RWPE2 (cell line): ENCODE data around the gene GALNT18.

Experiments used
- ATAC-seq: fragments of 200-7000 bp; cut with Tn5 transposase; 3 replicates; pipeline ENCODE4 v1.9.1; 2021; ENCODE audit warnings: low read depth
- DNase-seq: peaks from one replicate; pipeline ENCODE4 v3.0.0-alpha.2; 2020; ENCODE audit warnings: low spot score
- H3K27ac ChIP-seq: fragments of 450-650 bp; 2 replicates; pipeline ENCODE4 v1.5.1; 2017; ENCODE audit warnings: mild to moderate bottlenecking; ENCODE audit not compliant: poor library complexity, severe bottlenecking
- H3K27me3 ChIP-seq: fragments of 250-450 bp; sonication (Bioruptor Pico); 2 replicates; pipeline ENCODE4 v1.5.1; 2021; ENCODE audit warnings: mild to moderate bottlenecking, moderate library complexity; ENCODE audit not compliant: insufficient read depth, poor library complexity, severe bottlenecking
- H3K36me3 ChIP-seq: fragments of 250-450 bp; sonication (Bioruptor Pico); 2 replicates; pipeline ENCODE4 v1.5.1; 2020; ENCODE audit warnings: low read depth, mild to moderate bottlenecking, moderate library complexity
- H3K4me1 ChIP-seq: fragments of 250-450 bp; sonication (Bioruptor Pico); 2 replicates; pipeline ENCODE4 v1.5.1; 2021; ENCODE audit warnings: mild to moderate bottlenecking, moderate library complexity; ENCODE audit not compliant: insufficient read depth, poor library complexity, severe bottlenecking
- H3K4me3 ChIP-seq: fragments of 250-450 bp; sonication (Bioruptor Pico); 2 replicates; pipeline ENCODE4 v1.5.1; 2021; ENCODE audit warnings: mild to moderate bottlenecking, moderate library complexity; ENCODE audit not compliant: severe bottlenecking
- H3K9me3 ChIP-seq: fragments of 250-450 bp; sonication (Bioruptor Pico); 2 replicates; pipeline ENCODE4 v1.5.1; 2021; ENCODE audit warnings: mild to moderate bottlenecking, moderate library complexity; ENCODE audit not compliant: severe bottlenecking
- TF ChIP-seq, protein P1 (sequence below): fragments of 450-650 bp; IDR thresholded peaks from one replicate; pipeline ENCODE4 v1.5.1; 2017; ENCODE audit warnings: mild to moderate bottlenecking, moderate library complexity; ENCODE audit not compliant: poor library complexity, severe bottlenecking

Gene GALNT18

DNA sequence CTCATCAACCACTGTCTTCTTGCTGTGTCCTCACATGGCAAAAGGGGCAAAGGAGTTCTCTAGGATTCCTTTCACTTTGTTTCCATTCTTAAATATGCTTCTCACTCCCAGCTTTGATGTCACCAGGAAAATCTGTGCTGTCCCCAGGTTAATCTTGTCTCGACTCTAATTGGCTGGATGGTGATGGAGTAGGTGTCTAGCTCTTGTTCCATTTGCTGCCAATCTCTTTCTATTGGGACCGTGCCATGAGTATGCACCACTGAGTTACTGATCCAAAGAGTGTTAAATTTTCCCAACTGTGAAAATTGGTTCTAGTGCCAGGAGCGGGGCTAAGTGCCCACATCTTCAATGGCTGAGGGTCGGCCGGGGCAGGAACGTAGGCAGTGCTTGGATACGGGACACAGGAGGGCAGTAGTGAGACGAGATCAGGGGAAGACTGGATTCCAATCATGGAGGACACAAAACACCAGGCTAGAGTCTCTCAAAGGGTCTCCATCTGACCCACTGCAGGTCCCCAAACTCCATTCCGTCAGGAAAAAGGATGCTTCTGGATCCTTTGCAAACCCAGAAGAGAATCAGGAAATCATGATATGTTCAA, 221.1 kb downstream of the GALNT18 start:
- Histone ChIP-seq H3K9me3 (no peaks in the 10 kb centered on the region), H3K4me1 (no peaks in the 10 kb centered on the region), H3K27me3 (no peaks in the 10 kb centered on the region), H3K4me3 (no peak overlapping the region), H3K27ac (no peak overlapping the region), H3K36me3 (no peaks in the 10 kb centered on the region)
- ATAC-seq (no peak), DNase-seq (no peak)
- TF ChIP-seq, protein P1, sequence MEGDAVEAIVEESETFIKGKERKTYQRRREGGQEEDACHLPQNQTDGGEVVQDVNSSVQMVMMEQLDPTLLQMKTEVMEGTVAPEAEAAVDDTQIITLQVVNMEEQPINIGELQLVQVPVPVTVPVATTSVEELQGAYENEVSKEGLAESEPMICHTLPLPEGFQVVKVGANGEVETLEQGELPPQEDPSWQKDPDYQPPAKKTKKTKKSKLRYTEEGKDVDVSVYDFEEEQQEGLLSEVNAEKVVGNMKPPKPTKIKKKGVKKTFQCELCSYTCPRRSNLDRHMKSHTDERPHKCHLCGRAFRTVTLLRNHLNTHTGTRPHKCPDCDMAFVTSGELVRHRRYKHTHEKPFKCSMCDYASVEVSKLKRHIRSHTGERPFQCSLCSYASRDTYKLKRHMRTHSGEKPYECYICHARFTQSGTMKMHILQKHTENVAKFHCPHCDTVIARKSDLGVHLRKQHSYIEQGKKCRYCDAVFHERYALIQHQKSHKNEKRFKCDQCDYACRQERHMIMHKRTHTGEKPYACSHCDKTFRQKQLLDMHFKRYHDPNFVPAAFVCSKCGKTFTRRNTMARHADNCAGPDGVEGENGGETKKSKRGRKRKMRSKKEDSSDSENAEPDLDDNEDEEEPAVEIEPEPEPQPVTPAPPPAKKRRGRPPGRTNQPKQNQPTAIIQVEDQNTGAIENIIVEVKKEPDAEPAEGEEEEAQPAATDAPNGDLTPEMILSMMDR: no peak

DNA sequence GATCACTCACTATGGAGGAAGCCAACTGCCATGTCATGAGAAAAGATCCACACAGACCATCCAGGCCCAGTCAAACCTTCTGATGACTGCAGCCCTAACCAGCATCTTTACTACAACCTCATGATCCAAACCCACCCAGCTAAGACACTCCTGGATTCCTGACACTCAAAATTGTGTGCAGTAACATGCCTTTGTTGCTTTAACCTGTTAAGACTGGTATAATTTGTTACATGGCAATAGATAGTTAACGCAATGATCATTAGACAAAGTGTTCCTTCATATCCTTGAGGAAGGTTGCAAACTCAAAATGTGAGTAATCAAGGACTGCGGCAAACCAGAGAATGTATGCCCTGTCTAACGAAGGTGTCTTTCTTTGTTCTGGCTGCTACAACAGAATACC, 221.7 kb downstream of the GALNT18 start:
- H3K9me3 ChIP-seq: no peaks in the 10 kb centered on the region
- no peak overlapping the region for H3K4me3 ChIP-seq
- H3K27ac ChIP-seq: no peak overlapping the region
- TF ChIP-seq, protein P1: no peak
- ATAC-seq (no peak), DNase-seq (no peak)
- H3K36me3 ChIP-seq: no peaks in the 10 kb centered on the region
- H3K27me3 ChIP-seq: no peaks in the 10 kb centered on the region
- H3K4me1 ChIP-seq: no peaks in the 10 kb centered on the region

DNA sequence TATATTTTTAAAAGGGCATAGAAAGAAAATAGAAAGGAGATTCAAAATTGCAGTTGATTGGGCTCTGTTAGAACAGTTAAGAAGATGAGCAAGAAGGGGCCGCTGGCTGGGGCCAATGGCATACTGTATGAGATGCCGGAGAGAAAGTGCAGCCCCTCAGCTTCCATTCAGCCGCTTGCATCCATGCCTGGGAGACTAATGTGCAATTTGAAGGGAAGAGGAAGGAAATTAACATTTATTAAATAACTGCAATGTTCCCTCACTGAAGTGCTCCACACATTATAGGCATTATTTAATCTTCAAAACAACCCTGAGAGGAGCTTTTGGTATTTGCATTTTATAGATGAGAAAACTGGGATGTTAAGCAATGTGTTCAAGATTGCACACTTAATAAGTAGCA, 224.0 kb downstream of the GALNT18 start:
- no peaks in the 10 kb centered on the region for H3K27me3 ChIP-seq
- TF ChIP-seq, protein P1: no peak
- no peak for DNase-seq
- H3K36me3 ChIP-seq: no peaks in the 10 kb centered on the region
- no peak overlapping the region for H3K27ac ChIP-seq
- no peak overlapping the region for H3K4me3 ChIP-seq
- peaks cover 1% of the 10 kb centered on the region for H3K4me1 ChIP-seq
- H3K9me3 ChIP-seq: no peaks in the 10 kb centered on the region
- ATAC-seq: no peak

DNA sequence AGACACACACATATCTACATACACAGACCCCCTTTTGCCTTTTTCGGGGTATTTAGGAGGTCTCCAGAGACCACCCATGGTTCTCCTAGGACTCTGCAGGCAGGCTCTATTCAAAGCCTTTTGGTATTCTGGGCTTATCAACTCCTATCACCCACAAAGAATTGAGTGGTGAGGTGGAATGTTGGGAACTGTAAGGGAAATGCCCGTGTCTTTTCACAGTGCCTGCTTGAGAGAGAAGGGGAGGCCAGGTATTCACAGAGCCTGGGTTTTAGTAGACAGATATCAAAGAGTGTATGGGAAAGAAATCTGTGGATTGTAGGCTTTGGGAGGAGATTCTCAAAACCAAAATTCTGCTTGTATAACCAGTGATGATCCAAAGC, 224.8 kb downstream of the GALNT18 start:
- DNase-seq: no peak
- TF ChIP-seq, protein P1: no peak
- peaks cover 7% of the 10 kb centered on the region for H3K4me1 ChIP-seq
- no peaks in the 10 kb centered on the region for H3K27me3 ChIP-seq
- no peak overlapping the region for H3K27ac ChIP-seq
- no peak overlapping the region for H3K4me3 ChIP-seq
- H3K36me3 ChIP-seq: no peaks in the 10 kb centered on the region
- no peaks in the 10 kb centered on the region for H3K9me3 ChIP-seq
- no peak for ATAC-seq

DNA sequence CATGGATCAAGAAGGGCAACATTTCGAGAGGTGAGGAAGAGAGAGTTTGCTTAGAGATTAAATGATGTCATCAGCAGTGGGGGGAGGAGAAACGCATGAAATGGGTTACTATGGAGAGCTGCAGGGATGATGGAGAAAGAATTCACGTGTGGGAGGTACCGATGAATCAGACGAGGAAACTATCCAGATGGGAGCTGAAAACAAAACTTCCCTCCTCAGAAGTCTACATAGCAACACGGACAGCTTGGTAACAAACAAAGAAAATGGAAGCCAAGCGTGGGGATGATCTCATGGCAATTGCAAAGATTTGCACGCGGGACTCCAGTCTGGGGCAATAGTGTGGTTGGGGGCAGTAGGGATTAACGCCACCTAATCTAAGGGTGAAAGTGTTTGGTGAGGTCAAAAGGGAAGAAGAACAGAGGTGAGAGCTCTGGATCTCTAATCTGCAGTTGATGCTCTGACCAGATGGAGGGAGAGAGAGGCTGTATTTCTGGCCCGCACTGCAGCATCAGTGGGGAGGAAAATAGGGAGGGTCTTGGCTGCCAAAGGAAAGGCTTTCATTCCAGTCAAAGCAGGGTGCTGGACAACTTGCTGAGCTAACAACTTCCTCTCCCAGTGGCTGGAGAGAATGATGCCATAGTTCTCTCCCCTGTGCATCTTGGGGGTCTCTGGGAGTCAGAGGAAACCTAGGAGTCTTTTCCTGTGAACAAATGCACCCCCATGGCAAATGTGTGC, 225.3 kb downstream of the GALNT18 start:
- ATAC-seq (peak; percentile 49; the same call in 2 of the 3 replicates), DNase-seq (no peak)
- Histone ChIP-seq H3K9me3 (no peaks in the 10 kb centered on the region), H3K27ac (no peak overlapping the region), H3K4me3 (no peak overlapping the region), H3K4me1 (peaks cover 13% of the 10 kb centered on the region), H3K36me3 (no peaks in the 10 kb centered on the region), H3K27me3 (no peaks in the 10 kb centered on the region)
- TF ChIP-seq, protein P1: no peak
